GM21367 (cell line): ENCODE data around the gene ATP5MG.
"Not testable (repeated sequence)": the region's sequence is repeated elsewhere in the genome, so short reads cannot be mapped to it uniquely, and the experiment has no call there.

Source experiments
- ATAC-seq: cut with Tn5 transposase; IDR thresholded peaks from one replicate; pipeline ENCODE4 v1.9.1; 2021; ENCODE audit not compliant: unreplicated experiment

Gene ATP5MG, protein sequence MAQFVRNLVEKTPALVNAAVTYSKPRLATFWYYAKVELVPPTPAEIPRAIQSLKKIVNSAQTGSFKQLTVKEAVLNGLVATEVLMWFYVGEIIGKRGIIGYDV

GRCh38 chr11:118401151-118401879, at the start of gene ATP5MG:
Gene ATP5MG, plus strand, starts transcription at chr11:118401606. Its CDS starts 60 bp downstream, at chr11:118401666.
- ATAC-seq = peak; percentile 57

GRCh38 chr11:118353084-118353710, 48.2 kb upstream of the ATP5MG start:
- no peak for ATAC-seq

DNA sequence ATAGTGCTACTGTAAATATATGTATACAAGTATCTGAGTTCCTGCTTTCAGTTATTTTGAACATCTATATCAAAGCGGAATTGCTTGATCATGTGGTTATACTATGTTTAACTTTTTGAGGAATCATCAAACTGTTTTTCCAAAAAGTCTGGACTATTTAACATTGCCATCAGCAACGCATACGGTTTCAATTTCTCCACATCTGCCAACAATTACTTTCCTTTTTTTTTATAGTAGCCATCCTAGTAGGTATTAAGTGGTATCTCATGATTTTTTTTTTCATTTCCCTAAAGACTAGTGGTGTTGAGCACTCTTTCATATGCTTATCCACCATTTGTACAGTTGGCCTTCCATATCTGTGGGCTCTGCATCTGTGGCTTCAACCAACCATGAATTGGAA, 43.3 kb upstream of the ATP5MG start:
- no peak for ATAC-seq

GRCh38 chr11:118359295-118359958, 42.0 kb upstream of the ATP5MG start, which contains the start of gene UBE4A:
Gene UBE4A, plus strand, starts transcription at chr11:118359600. Its CDS starts 5,481 bp downstream, at chr11:118365081.
- peak; percentile 82 for ATAC-seq

DNA sequence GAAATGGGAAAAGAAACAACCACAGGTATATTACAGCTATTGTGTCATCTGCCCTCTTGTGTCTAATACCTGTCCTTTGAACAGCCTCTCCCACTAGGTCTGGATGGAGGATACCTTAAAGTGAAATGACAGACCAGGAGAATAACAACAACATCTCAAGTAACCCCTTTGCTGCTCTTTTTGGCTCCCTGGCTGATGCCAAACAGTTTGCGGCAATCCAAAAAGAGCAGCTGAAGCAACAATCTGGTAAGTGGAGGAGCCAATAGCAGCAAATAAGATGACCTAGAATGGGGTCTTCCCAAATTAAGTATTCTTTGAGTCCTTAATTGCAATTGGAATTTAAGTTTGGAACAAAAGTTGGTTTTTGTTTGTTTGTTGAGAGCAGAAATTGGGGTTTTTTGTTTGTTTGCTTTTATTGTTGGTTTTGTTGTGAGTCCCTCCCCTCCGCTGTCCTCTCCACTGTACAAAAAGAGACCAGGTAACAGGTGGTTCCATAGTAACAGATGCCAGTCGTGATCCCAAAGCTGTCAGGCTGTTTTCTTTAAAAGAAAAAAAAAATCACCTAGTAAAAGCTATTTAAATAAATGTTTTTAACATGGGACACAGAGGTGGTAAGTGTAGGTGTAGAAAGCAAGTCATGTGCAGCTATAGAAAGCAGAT, 36.3 kb upstream of the ATP5MG start:
- ATAC-seq = no peak

DNA sequence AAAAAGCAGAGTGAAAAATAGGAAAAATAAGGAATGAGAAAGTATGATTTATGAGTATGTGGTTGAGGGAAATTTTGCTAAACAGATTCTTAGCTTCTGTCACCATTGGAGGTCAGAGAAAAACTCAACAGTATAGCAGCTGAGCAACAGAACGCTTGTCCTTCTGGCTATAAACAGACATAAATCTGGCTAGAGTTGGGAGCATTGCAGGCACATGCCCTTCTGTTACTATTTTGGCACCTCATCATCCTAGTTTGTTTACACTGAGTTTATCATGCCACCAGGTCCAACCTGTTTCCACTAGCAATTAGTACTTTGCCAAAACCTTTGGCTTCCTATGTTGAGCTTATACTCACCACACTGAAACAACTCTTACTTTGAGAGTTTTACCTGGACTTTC, 35.1 kb upstream of the ATP5MG start:
- ATAC-seq = no peak

GRCh38 chr11:118370774-118371173, 30.6 kb upstream of the ATP5MG start:
- no peak for ATAC-seq

DNA sequence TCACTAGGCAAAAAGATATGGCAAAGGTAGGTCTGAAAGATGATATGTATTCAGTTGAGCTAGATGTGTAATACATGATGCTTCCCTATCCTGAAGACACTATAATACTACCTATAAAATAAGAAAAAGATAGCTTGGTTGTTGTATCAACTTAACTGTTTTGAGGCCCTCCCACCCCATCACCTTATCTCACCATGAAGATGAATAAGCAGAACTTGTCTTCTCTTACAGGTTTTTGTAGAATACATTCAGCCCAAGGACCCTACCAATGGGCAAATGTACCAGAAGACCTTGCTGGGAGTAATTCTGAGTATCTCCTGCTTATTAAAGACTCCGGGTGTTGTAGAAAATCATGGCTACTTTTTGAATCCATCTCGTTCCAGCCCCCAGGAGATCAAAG, 28.1 kb upstream of the ATP5MG start:
- no peak for ATAC-seq

GRCh38 chr11:118373871-118374270, 27.5 kb upstream of the ATP5MG start:
- no peak for ATAC-seq

- ATAC-seq = no peak
These were observed 26.7 kb upstream of the ATP5MG start for GRCh38 chr11:118374729-118375128.

DNA sequence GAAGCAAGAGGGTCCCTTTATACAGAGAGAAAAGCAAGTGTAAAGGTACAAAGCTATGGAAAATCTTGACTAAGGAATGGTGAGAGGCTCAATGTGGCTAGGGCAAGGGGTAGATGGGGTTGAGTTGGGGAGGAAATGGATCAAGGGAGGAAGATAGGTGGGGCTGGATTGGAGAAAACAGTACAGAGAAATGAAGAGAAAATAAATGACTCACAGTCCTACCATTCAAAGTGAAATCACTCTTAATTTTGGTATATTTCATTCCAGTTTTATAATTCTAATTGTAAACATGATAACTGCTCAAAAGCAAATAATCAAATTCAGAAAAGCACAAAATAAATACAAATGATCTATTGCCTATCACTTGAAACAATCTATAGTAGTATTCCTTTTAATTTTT, 25.4 kb upstream of the ATP5MG start:
- ATAC-seq = no peak

- ATAC-seq = no peak
These were observed 21.9 kb upstream of the ATP5MG start for GRCh38 chr11:118379497-118379896.

DNA sequence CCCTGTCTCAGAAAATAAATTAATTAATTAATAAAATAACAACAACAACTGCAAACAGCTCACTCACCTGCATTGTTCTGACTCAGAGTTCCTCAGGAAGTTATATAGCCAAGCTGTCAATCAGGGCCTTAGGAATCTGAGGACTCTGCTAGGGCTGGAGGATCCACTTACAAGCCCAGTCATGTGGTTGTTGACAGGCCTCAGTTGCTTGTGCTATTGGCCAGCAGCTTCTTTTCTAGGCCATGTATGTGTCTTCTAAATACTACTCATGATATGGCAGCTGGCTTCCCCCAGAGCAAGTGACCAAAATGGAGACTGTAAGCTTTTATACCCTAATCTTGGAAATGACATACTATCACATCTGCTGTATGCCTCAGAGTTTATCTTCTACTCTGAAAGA, 20.8 kb upstream of the ATP5MG start:
- ATAC-seq = no peak

GRCh38 chr11:118382954-118383353, 18.5 kb upstream of the ATP5MG start:
- no peak for ATAC-seq

DNA sequence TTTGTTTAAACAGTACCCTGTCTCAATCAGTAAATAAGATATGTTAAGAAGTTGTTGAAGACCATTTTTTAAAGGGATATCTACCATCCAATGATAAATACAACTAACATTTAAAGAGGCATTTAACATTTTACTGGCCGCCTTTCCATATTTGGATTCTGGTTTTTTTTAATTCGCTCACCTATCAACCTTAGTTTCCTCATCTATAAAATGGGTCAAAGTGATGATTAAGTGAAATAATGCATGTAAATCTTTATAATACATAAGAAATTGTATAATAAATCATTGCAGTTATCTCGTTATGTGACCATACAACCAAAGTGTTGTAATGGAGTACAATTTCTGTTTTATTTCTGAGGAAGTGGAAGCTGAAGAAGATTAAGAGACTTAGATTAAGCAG, 17.7 kb upstream of the ATP5MG start:
- no peak for ATAC-seq

DNA sequence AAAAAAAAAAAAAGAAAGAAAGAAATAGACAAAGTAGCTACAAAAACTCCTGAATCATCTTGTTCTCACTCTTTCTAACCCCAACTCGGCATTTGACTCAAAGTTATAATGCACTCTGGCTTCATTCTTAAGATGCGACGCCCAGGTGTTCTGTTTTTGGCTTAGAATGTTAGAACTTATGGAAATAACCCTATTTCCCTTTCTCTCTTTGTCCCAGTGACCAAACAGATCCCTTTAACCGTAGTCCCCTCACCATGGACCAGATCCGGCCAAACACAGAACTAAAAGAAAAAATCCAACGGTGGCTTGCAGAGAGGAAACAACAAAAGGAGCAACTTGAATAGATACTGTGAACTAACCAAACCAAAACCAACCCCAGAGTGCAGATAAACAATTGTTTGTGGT, 5.3 kb upstream of the ATP5MG start:
- ATAC-seq = no peak

DNA sequence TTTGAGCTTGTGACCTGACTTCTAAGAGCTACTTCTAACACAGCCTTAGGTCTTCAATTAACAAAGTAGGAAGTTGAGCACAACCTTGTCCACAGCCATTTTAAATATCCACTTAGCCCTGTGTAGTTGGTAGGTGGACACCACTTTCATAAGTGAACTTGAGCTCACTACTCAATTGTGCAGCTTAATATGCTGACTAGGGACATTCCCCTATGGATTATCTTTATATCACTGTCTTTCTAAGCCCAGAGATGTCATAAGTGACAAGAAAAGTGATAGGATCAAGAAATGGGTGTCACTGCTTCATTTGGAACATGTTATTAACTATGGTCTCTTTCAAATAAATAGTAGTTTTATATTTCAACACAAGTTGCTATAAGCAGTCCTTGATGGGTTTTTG, 4.0 kb upstream of the ATP5MG start:
- no peak for ATAC-seq

- no peak for ATAC-seq
These were observed 2.4 kb upstream of the ATP5MG start for GRCh38 chr11:118398791-118399559.

DNA sequence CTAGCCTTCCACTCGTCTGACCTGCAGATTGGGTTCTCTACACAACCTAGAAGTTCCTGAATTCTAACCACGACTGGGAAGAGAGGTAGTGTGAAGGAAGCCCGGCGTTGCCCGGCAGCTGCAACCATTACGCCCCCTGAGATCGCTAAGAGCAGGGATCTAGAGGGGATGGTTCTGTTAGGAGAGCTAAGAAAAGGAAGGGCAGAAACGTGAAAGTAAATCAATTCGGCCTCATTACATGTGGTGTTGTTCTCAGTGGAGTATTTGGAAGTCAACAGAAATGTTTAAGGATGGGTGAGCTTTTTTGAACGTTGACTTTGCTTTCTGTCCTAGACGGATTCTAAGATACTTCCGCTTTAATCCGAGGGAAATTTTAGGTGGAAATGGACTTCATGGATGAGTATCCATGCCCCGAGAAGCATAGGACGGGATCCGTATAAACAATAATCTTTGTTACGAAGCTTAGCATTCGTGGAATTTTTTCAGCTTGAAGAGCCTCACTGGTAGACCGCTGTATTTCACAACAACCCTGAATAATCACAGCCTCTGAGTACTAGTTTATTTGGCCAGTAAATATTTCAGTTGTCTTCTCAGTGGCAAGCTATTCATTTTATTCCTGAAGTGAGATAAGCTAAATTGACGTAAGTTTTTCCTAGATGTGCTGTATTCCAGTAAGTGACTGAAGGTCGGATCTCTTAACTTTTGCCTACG, 629 bp downstream of the ATP5MG start:
- ATAC-seq = peak; percentile 17

DNA sequence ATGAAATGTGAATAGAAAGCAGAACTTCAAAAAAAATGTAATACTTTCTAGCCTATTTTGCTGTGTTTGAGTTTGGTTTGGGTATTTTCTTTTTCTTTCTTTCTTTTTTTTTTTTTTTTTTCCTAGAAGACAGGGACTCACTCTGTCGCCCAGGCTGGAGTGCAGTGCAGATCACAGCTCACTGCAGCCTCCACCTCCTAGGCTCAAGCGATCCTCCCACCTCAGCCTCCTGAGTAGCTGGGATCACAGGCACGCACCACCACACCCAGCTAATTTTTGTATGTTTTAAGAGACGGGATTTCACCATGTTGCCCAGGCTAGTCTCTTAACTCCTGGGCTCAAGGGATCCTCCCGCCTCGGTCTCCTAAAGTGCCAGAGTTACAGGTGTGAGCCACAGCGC, 1.2 kb downstream of the ATP5MG start:
- not testable (repeated sequence) for ATAC-seq
